Endothelial cell of umbilical vein (primary cell): ENCODE measurements around the gene DPP6. TPM values are rescaled to one million over a fixed set of nuclear protein-coding genes. Genes with fewer than 3 reads are reported as not detected.

Experiments used
- BruUV-seq: library from RNA; stranded (reverse); fragments of 400-500 nt; replicated peaks from 2 replicates; lab custom pipeline; 2021; lab: Mats Ljungman, UMichigan
- CTCF ChIA-PET: fragments of 300-600, 350-600 bp; sonication (Branson Sonifier 250); formaldehyde crosslinking; loops from one replicate; lab custom pipeline; 2021; ENCODE audit warnings: antibody characterized with exemption, inconsistent platforms; lab: Charles Lee
- POLR2A ChIA-PET: fragments of 300-600, 350-600 bp; sonication (Branson Sonifier 250); formaldehyde crosslinking; loops from one replicate; lab custom pipeline; 2021; ENCODE audit warnings: antibody characterized with exemption, inconsistent platforms; lab: Charles Lee
- DNase-seq: peaks from one replicate; pipeline ENCODE4 v3.0.0-alpha.2; 2011; ENCODE audit warnings: low read depth, low spot score
- FAIRE-seq: peaks from 2 replicates; lab custom pipeline; 2011; peaks lifted over from hg19 to GRCh38; lab: Jason Lieb, UNC
- H2AFZ ChIP-seq: 2 replicates; pipeline ENCODE4 v1.6.0; 2012; ENCODE audit warnings: low read depth, low read length, control low read depth, inconsistent platforms
- H3K27ac ChIP-seq: 2 replicates; pipeline ENCODE4 v1.5.1; 2011; ENCODE audit warnings: low read depth, mild to moderate bottlenecking, control low read depth, low read length, moderate library complexity; ENCODE audit not compliant: insufficient read depth
- H3K27me3 ChIP-seq, 2 experiments: 2 replicates each; pipeline versions ENCODE4 v1.6.0 to v1.6.1; 2011; ENCODE audit warnings: low read length in 2 of 2, mixed read lengths in 1 of 2; ENCODE audit not compliant: control insufficient read depth in 2 of 2, insufficient read depth in 2 of 2
- H3K36me3 ChIP-seq, 2 experiments: 2 replicates in 1 of 2; 3 replicates in 1 of 2; pipeline ENCODE4 v1.5.1; 2011; ENCODE audit warnings: low read length in 2 of 2, mild to moderate bottlenecking in 1 of 2, moderate library complexity in 1 of 2; ENCODE audit not compliant: control insufficient read depth in 2 of 2, insufficient read depth in 2 of 2; ENCODE audit errors: extremely low read depth in 1 of 2
- H3K4me1 ChIP-seq: 3 replicates; pipeline ENCODE4 v1.5.1; 2011; ENCODE audit warnings: mild to moderate bottlenecking, low read length; ENCODE audit not compliant: control insufficient read depth, insufficient read depth; ENCODE audit errors: extremely low read depth
- H3K4me2 ChIP-seq: 2 replicates; pipeline ENCODE4 v1.6.1; 2011; ENCODE audit warnings: low read length, control low read depth, mixed read lengths; ENCODE audit not compliant: insufficient read depth
- H3K4me3 ChIP-seq, 3 experiments: fragments of 200-600 bp in 1 of 3; sonication (generic), shearing (Covaris generic) in 1 of 3; replicated peaks in 1 of 3; 2 replicates each; pipeline ENCODE4 v1.5.1; 2011 to 2016; ENCODE audit warnings: control low read depth in 3 of 3, low read length in 3 of 3, mild to moderate bottlenecking in 2 of 3, inconsistent platforms in 1 of 3, low read depth in 1 of 3, moderate library complexity in 1 of 3; ENCODE audit not compliant: insufficient read depth in 1 of 3
- H3K79me2 ChIP-seq: 2 replicates; pipeline ENCODE4 v1.6.0; 2012; ENCODE audit warnings: low read length, inconsistent platforms; ENCODE audit not compliant: control insufficient read depth, insufficient read depth
- H3K9ac ChIP-seq: replicated peaks from 2 replicates; pipeline ENCODE3; 2011; ENCODE audit warnings: low read length, control low read depth; ENCODE audit not compliant: insufficient read depth; ENCODE audit errors: extremely low read depth
- H3K9me1 ChIP-seq: replicated peaks from 3 replicates; pipeline ENCODE4 v1.6.0; 2011; ENCODE audit warnings: mild to moderate bottlenecking, low read length; ENCODE audit not compliant: control insufficient read depth, insufficient read depth; ENCODE audit errors: extremely low read depth
- H3K9me3 ChIP-seq: replicated peaks from 2 replicates; pipeline ENCODE4 v1.5.1; 2012; ENCODE audit warnings: low read length, inconsistent platforms; ENCODE audit not compliant: control insufficient read depth, insufficient read depth
- H4K20me1 ChIP-seq: replicated peaks from 2 replicates; pipeline ENCODE3; 2011; ENCODE audit warnings: mild to moderate bottlenecking, low read length; ENCODE audit not compliant: control insufficient read depth, insufficient read depth; ENCODE audit errors: extremely low read depth
- EZH2 ChIP-seq: IDR thresholded peaks from 2 replicates; pipeline ENCODE4 v1.6.1; 2012; ENCODE audit warnings: borderline replicate concordance, low read depth, mild to moderate bottlenecking, moderate library complexity, low read length, inconsistent platforms; ENCODE audit not compliant: severe bottlenecking
- FOS ChIP-seq: IDR thresholded peaks from 2 replicates; pipeline ENCODE4 v1.6.1; 2011; ENCODE audit warnings: mild to moderate bottlenecking, low read length, moderate library complexity, borderline replicate concordance; ENCODE audit not compliant: insufficient read depth
- GATA2 ChIP-seq: IDR thresholded peaks from 2 replicates; pipeline ENCODE4 v1.7.0; 2011; ENCODE audit warnings: low read depth, mild to moderate bottlenecking, moderate library complexity, mixed read lengths, low read length; ENCODE audit not compliant: insufficient read length, insufficient read depth
- JUN ChIP-seq: IDR thresholded peaks from 2 replicates; pipeline ENCODE4 v1.6.1; 2011; ENCODE audit warnings: borderline replicate concordance, low read depth; ENCODE audit not compliant: insufficient read length, insufficient read depth
- MYC ChIP-seq: IDR thresholded peaks from one replicate; pipeline ENCODE4 v1.6.1; 2011; ENCODE audit warnings: mild to moderate bottlenecking, low read depth, low read length
- POLR2A ChIP-seq: IDR thresholded peaks from 2 replicates; pipeline ENCODE4 v1.6.1; 2012; ENCODE audit warnings: low read depth, mild to moderate bottlenecking, control low read depth, low read length
- POLR2AphosphoS5 ChIP-seq: IDR thresholded peaks from 2 replicates; pipeline ENCODE4 v1.6.1; 2012; ENCODE audit warnings: low read depth, mild to moderate bottlenecking, control low read depth, low read length, moderate library complexity; ENCODE audit not compliant: insufficient read depth
- dilution Hi-C: fragments of 300-500 bp; cut with MboI; formaldehyde crosslinking; loops from one replicate; pipeline ENCODE4 v1.15.0; 2019; ENCODE audit warnings: low sequenced_read_pairs; ENCODE audit not compliant: extremely low pct_ligation_motif_present
- intact Hi-C: fragments of 100-400 bp; cut with micrococcal nuclease; formaldehyde crosslinking; loops from one replicate; pipeline ENCODE4 v1.10.0; 2022
- polyA plus RNA-seq, 4 experiments: library from polyadenylated mRNA; depleted of rRNA in 3 of 4; stranded (reverse) in 3 of 4; unstranded in 1 of 4; fragments of >200 nt; gene quantifications; 2 replicates each; pipeline versions ENCODE4 v1.2.1 to v1.2.3, GENCODE V29; 2011 to 2012; ENCODE audit warnings: missing spikeins in 1 of 4
- total RNA-seq: library from RNA; stranded (reverse); gene quantifications from 2 replicates; pipeline ENCODE4 v1.2.3, GENCODE V29; 2021
- TF ChIP-seq, protein P1 (sequence below): IDR thresholded peaks from 2 replicates; pipeline ENCODE4 v1.6.1; 2011; ENCODE audit not compliant: insufficient read depth, insufficient read length
- TF ChIP-seq, protein P2 (sequence below), 2 donors: IDR thresholded peaks; 1 replicate in 1 of 2; 2 replicates in 1 of 2; pipeline ENCODE4 v1.5.1; 2011; ENCODE audit warnings: low read length in 2 of 2, mild to moderate bottlenecking in 2 of 2, moderate library complexity in 2 of 2, control low read depth in 1 of 2, inconsistent platforms in 1 of 2, low read depth in 1 of 2; ENCODE audit not compliant: insufficient read depth in 1 of 2; ENCODE audit errors: extremely low read depth in 1 of 2

Gene DPP6
- total and polyA plus RNA-seq, 2 donors (not counting 3 experiments of a cell fraction or from before 2014, with no cell fraction given), result not detected

DNA sequence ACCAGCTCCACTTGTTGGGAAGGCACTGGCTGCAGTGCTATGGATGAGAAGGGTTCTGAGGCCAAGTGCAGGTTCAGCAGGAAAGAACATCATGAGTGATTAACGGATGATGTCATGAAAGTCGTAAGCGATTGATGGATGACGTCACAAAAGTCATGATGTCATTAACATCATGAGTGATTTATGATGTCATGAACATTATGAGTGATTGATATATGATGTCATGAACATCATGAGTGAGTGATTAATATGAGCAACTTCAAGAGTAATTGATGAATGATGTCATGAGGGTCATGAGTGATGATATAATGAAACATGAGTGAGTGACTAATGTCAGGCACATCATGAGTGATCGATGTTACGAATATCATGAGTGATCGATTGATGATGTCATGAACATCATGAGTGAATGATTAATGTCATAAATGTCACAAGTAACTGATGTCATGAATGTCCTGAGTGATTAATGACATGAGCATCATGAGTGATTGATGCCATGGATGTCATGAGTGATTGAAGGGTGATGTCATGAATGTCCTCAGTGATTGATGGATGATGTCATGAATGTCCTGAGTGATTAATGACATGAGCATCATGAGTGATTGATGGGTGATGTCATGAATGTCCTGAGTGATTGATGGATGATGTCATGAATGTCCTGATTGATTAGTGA lies 765.2 kb downstream of the DPP6 start:
- no peaks in the 10 kb centered on the region for H3K36me3 ChIP-seq
- H3K9me3 ChIP-seq, result peaks cover 8% of the 10 kb centered on the region
- FAIRE-seq (no peak), DNase-seq (no peak)
- H3K4me3 ChIP-seq, result no peak overlapping the region
- no peaks in the 10 kb centered on the region for H4K20me1 ChIP-seq
- dilution Hi-C loops, result no loop called here
- intact Hi-C loops, result no loop called here
- TF ChIP-seq POLR2A (no peak), JUN (peak; percentile 45), POLR2AphosphoS5 (no peak)
- H2AFZ ChIP-seq, result no peak overlapping the region
- no peaks in the 10 kb centered on the region for H3K27me3 ChIP-seq
- H3K27ac ChIP-seq, result no peak overlapping the region
- POLR2A ChIA-PET, result no interaction called here
- H3K9me1 ChIP-seq, result no peaks in the 10 kb centered on the region
- no peak overlapping the region for H3K9ac ChIP-seq
- H3K4me2 ChIP-seq, result no peak overlapping the region
- no peaks in the 10 kb centered on the region for H3K4me1 ChIP-seq
- CTCF ChIA-PET, result no interaction called here
- BruUV-seq, result no TSS peak
- no peaks in the 10 kb centered on the region for H3K79me2 ChIP-seq

DNA sequence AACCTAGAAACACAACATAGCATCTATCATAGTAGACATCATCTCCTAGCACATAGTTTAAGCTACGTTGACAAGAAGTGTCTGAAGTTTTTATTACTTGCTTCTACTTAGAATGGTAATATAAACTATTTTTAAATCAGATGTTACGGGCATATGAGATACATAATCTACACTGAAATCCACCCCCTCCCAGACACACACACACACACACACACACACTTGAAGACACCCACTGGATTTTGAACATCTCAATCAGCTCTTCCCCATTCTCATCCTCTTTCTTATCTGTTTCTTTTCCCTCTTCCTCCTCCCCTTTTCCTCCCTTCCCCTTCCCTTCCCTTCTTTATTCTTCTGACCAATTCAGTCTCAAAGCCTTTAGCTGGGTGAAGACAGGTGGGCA lies 774.8 kb downstream of the DPP6 start:
- dilution Hi-C loops, result no loop called here
- no peak for TF ChIP-seq EZH2
- TF ChIP-seq POLR2A, result no peak
- no peak for TF ChIP-seq JUN
- TF ChIP-seq, protein P1, sequence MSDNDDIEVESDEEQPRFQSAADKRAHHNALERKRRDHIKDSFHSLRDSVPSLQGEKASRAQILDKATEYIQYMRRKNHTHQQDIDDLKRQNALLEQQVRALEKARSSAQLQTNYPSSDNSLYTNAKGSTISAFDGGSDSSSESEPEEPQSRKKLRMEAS, result no peak
- TF ChIP-seq POLR2AphosphoS5, result no peak
- no peak for TF ChIP-seq MYC
- TF ChIP-seq, protein P2, sequence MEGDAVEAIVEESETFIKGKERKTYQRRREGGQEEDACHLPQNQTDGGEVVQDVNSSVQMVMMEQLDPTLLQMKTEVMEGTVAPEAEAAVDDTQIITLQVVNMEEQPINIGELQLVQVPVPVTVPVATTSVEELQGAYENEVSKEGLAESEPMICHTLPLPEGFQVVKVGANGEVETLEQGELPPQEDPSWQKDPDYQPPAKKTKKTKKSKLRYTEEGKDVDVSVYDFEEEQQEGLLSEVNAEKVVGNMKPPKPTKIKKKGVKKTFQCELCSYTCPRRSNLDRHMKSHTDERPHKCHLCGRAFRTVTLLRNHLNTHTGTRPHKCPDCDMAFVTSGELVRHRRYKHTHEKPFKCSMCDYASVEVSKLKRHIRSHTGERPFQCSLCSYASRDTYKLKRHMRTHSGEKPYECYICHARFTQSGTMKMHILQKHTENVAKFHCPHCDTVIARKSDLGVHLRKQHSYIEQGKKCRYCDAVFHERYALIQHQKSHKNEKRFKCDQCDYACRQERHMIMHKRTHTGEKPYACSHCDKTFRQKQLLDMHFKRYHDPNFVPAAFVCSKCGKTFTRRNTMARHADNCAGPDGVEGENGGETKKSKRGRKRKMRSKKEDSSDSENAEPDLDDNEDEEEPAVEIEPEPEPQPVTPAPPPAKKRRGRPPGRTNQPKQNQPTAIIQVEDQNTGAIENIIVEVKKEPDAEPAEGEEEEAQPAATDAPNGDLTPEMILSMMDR (IDR thresholded peaks at IDR 0.05; ENCODE audit: extremely low read depth in 1 of 2, insufficient read depth in 1 of 2, low read depth in 1 of 2, low read length in 2 of 2), result no peak
- no peak for TF ChIP-seq GATA2
- no peak for TF ChIP-seq FOS
- POLR2A ChIA-PET, result no interaction called here
- Histone ChIP-seq H3K36me3 (no peaks in the 10 kb centered on the region), H2AFZ (no peak overlapping the region), H3K27me3 (no peaks in the 10 kb centered on the region), H3K27ac (no peak overlapping the region), H3K9me3 (peaks cover 7% of the 10 kb centered on the region), H4K20me1 (no peaks in the 10 kb centered on the region), H3K9ac (no peak overlapping the region), H3K79me2 (no peaks in the 10 kb centered on the region), H3K4me3 (no peak overlapping the region), H3K9me1 (no peaks in the 10 kb centered on the region), H3K4me2 (no peak overlapping the region), H3K4me1 (no peaks in the 10 kb centered on the region)
- CTCF ChIA-PET, result no interaction called here
- intact Hi-C loops, result no loop called here
- BruUV-seq, result no TSS peak
- DNase-seq, result no peak
- no peak for FAIRE-seq
